OCI-LY1 (cell line): ENCODE data around the gene ADA.

Experiments
- H2AFZ ChIP-seq: fragments of 200-600 bp; sonication (generic), shearing (Covaris generic); 2 replicates; pipeline ENCODE4 v1.6.0; 2014; ENCODE audit warnings: antibody characterized with exemption, mild to moderate bottlenecking, low read length
- H3F3A ChIP-seq: fragments of 200-600 bp; sonication (generic), shearing (Covaris generic); 2 replicates; pipeline ENCODE4 v1.6.0; 2014; ENCODE audit warnings: mild to moderate bottlenecking, antibody characterized with exemption, low read length, moderate library complexity; ENCODE audit not compliant: insufficient read depth
- H3K27ac ChIP-seq: fragments of 200-600 bp; sonication (generic); 2 replicates; pipeline ENCODE4 v1.5.1; 2014; ENCODE audit warnings: low read length, mixed run types, mild to moderate bottlenecking, low read depth; ENCODE audit not compliant: poor library complexity, severe bottlenecking
- H3K27me3 ChIP-seq: fragments of 200-600 bp; sonication (generic); 2 replicates; pipeline ENCODE4 v1.6.0; 2014; ENCODE audit warnings: antibody characterized with exemption, mild to moderate bottlenecking, low read length, moderate library complexity; ENCODE audit not compliant: insufficient read depth
- H3K36me3 ChIP-seq: fragments of 200-600 bp; sonication (generic); 2 replicates; pipeline ENCODE4 v1.6.1; 2014; ENCODE audit warnings: mild to moderate bottlenecking, antibody characterized with exemption, low read length, moderate library complexity, mixed read lengths; ENCODE audit not compliant: insufficient read depth
- H3K4me1 ChIP-seq: fragments of 200-600 bp; sonication (generic); 2 replicates; pipeline ENCODE4 v1.5.1; 2014; ENCODE audit warnings: mild to moderate bottlenecking, low read length, moderate library complexity; ENCODE audit not compliant: insufficient read depth, severe bottlenecking
- H3K4me2 ChIP-seq: fragments of 200-600 bp; sonication (generic), shearing (Covaris generic); 2 replicates; pipeline ENCODE4 v1.6.1; 2014; ENCODE audit warnings: low read length
- H3K4me3 ChIP-seq: fragments of 200-600 bp; sonication (generic); 2 replicates; pipeline ENCODE4 v1.5.1; 2014; ENCODE audit warnings: low read length, low read depth, mild to moderate bottlenecking, mixed read lengths; ENCODE audit not compliant: poor library complexity, severe bottlenecking
- H3K79me2 ChIP-seq: fragments of 200-600 bp; shearing (Covaris generic); 2 replicates; pipeline ENCODE4 v1.6.1; 2016; ENCODE audit warnings: mixed run types, low read length, mixed read lengths; ENCODE audit not compliant: insufficient read depth
- H3K9ac ChIP-seq: fragments of 200-600 bp; sonication (generic), shearing (Covaris generic); 2 replicates; pipeline ENCODE4 v1.6.1; 2014; ENCODE audit warnings: mild to moderate bottlenecking, low read length, mixed read lengths
- H3K9me2 ChIP-seq: fragments of 200-600 bp; sonication (generic), shearing (Covaris generic); 2 replicates; pipeline ENCODE4 v1.6.1; 2014; ENCODE audit warnings: low read depth, mild to moderate bottlenecking, low read length, mixed read lengths
- H3K9me3 ChIP-seq: fragments of 200-600 bp; shearing (Covaris generic); 2 replicates; pipeline ENCODE4 v1.6.1; 2014; ENCODE audit warnings: low read length, mixed read lengths
- H4K20me1 ChIP-seq: fragments of 200-600 bp; sonication (generic), shearing (Covaris generic); 2 replicates; pipeline ENCODE4 v1.6.0; 2016; ENCODE audit warnings: mild to moderate bottlenecking, low read length; ENCODE audit not compliant: insufficient read depth
- EZH2 ChIP-seq: fragments of 200-600 bp; sonication (generic), shearing (Covaris generic); IDR thresholded peaks from 2 replicates; pipeline ENCODE4 v1.8.0; 2017; ENCODE audit warnings: borderline replicate concordance, mixed run types, mild to moderate bottlenecking, antibody characterized with exemption, low read length, moderate library complexity, mixed read lengths
- TF ChIP-seq, protein P1 (sequence below): fragments of 200-600 bp; sonication (generic), shearing (Covaris generic); IDR thresholded peaks from 2 replicates; pipeline ENCODE4 v1.5.1; 2017; ENCODE audit warnings: mild to moderate bottlenecking, antibody characterized with exemption, low read length, moderate library complexity, mixed read lengths

Gene ADA

DNA sequence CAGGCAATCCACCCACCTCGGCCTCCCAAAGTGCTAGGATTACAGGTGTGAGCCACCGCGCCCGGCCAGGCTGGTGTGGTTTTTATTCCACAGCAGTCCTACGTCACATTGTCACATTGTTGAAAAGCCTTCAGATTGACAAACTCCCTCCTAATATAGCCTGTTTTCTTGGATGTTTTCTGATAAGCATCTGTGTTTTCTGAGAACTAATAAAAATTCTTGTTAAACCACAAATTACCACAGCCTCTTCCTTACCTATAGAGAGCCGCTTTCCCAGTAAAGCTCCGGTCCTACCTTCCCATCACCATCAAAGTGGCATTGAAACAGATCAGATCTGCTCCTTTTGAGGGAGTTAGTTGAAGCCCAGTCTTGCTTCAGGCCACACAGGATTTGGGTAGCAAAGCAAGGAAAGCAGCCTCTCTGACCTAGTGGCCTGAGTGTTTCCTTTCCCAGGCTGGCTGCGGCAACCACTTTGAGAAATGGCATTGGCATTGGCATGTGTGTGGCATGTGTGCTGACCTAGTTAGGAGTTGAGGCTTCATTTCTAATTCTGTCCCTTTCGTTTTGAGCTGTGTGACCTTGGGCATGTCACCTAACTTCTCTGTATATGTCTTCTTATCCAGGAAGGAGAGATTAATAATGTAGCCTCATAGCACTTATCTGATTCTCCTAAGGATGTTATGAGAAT, 70.8 kb downstream of the ADA start:
- H3K4me2 ChIP-seq = peak overlapping the region; percentile 77
- peak overlapping the region; percentile 98 for H3K27ac ChIP-seq
- no peaks in the 10 kb centered on the region for H4K20me1 ChIP-seq
- no peaks in the 10 kb centered on the region for H3F3A ChIP-seq
- H2AFZ ChIP-seq = no peak overlapping the region
- peaks cover 82% of the 10 kb centered on the region for H3K4me1 ChIP-seq
- TF ChIP-seq, protein P1, sequence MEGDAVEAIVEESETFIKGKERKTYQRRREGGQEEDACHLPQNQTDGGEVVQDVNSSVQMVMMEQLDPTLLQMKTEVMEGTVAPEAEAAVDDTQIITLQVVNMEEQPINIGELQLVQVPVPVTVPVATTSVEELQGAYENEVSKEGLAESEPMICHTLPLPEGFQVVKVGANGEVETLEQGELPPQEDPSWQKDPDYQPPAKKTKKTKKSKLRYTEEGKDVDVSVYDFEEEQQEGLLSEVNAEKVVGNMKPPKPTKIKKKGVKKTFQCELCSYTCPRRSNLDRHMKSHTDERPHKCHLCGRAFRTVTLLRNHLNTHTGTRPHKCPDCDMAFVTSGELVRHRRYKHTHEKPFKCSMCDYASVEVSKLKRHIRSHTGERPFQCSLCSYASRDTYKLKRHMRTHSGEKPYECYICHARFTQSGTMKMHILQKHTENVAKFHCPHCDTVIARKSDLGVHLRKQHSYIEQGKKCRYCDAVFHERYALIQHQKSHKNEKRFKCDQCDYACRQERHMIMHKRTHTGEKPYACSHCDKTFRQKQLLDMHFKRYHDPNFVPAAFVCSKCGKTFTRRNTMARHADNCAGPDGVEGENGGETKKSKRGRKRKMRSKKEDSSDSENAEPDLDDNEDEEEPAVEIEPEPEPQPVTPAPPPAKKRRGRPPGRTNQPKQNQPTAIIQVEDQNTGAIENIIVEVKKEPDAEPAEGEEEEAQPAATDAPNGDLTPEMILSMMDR = no peak
- no peak for TF ChIP-seq EZH2
- no peaks in the 10 kb centered on the region for H3K9me2 ChIP-seq
- peak overlapping the region; percentile 12 for H3K4me3 ChIP-seq
- H3K9me3 ChIP-seq = no peaks in the 10 kb centered on the region
- peak overlapping the region; percentile 32; the same call in 1 of the 2 replicates for H3K9ac ChIP-seq
- no peaks in the 10 kb centered on the region for H3K27me3 ChIP-seq
- no peaks in the 10 kb centered on the region for H3K79me2 ChIP-seq
- H3K36me3 ChIP-seq = no peaks in the 10 kb centered on the region

DNA sequence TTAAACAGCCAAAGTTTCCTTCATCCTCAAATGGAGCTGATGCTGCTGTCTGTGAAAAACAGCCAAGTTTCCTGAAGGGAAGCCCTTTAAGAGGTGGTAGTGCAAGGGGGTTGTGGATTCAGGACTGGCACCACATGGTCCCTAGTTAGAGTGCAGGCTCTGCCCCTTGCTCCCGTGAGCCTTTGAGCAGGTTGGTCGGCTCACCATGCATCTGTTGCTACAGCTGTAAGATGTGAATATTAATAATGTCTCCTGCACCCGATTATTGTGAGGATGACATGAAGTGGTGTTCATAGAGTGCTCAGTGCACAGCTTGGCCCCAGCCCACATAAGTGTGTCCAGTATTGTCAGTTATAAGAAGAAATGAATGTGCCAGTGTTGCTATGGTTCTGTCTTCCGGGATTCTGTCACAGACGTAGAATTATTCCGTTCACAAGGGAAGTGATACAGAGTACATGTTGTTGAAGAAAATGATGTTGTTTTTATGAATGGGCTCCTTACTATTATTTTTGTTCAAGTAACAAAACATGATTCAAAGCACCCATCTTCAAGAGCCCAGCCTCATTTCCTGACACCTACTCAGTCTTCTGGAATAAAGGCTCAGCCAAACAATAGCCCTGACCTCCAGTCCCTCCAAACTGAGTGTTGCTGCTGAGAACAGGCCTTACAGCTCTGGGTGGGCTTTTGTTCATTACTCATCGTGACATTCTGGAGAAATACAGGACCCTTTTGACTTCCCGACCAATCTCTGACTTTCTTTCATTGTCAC, 72.0 kb downstream of the ADA start:
- no peak overlapping the region for H3K4me3 ChIP-seq
- H2AFZ ChIP-seq = peak overlapping the region; percentile 47
- peak overlapping the region; percentile 98 for H3K27ac ChIP-seq
- no peaks in the 10 kb centered on the region for H3K9me3 ChIP-seq
- no peaks in the 10 kb centered on the region for H3K79me2 ChIP-seq
- H3K9ac ChIP-seq = peak overlapping the region; percentile 11; the same call in 1 of the 2 replicates
- H3K4me1 ChIP-seq = peaks cover 81% of the 10 kb centered on the region
- no peaks in the 10 kb centered on the region for H3F3A ChIP-seq
- no peaks in the 10 kb centered on the region for H3K27me3 ChIP-seq
- no peaks in the 10 kb centered on the region for H4K20me1 ChIP-seq
- H3K9me2 ChIP-seq = no peaks in the 10 kb centered on the region
- TF ChIP-seq, protein P1 = no peak
- TF ChIP-seq EZH2 = no peak
- peak overlapping the region; percentile 20; the same call in 1 of the 2 replicates for H3K4me2 ChIP-seq
- no peaks in the 10 kb centered on the region for H3K36me3 ChIP-seq

DNA sequence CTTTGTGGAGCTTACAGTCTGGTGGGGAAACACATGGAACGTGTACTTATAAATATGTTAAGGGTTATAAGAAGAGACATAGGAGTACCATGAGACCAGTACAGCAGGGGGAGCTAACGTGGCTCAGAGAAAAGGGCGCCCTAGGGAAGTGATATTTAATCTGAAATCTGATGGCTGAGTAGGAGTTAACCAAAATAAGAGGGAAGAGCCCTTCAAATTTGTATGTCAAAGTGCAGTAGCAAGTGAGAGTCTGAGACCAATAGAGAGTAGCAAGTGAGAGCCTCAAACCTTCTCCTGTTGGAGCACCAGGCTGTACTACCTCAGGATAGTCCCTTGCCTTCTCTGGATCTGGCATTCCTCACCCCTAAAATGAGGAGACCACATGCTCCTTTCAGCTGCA, 75.2 kb downstream of the ADA start:
- Histone ChIP-seq H3K9me3 (no peaks in the 10 kb centered on the region), H3K27ac (peak overlapping the region; percentile 57), H3K9ac (peak overlapping the region; percentile 36; the same call in 1 of the 2 replicates), H3K36me3 (no peaks in the 10 kb centered on the region), H3K79me2 (no peaks in the 10 kb centered on the region), H2AFZ (no peak overlapping the region; the same call in 1 of the 2 replicates), H3F3A (no peaks in the 10 kb centered on the region), H3K4me3 (no peak overlapping the region), H3K4me1 (peaks cover 77% of the 10 kb centered on the region), H3K9me2 (no peaks in the 10 kb centered on the region), H4K20me1 (no peaks in the 10 kb centered on the region), H3K4me2 (peak overlapping the region; percentile 1; the same call in 1 of the 2 replicates), H3K27me3 (no peaks in the 10 kb centered on the region)
- TF ChIP-seq, protein P1 = peak; percentile 82
- TF ChIP-seq EZH2 = no peak
